Choroid plexus epithelial cell (primary cell): ENCODE results near the gene RUNX2.

Experiments
- DNase-seq: peaks from one replicate; pipeline ENCODE4 v3.0.0-alpha.2; 2010; ENCODE audit warnings: low read depth
- H3K4me3 ChIP-seq: 2 replicates; pipeline ENCODE4 v1.5.1; 2011; ENCODE audit warnings: low read depth, mild to moderate bottlenecking, control low read depth, low read length, moderate library complexity
- TF ChIP-seq, protein P1 (sequence below): conservative IDR thresholded peaks from 2 replicates; pipeline ENCODE4 v1.5.1; 2011; ENCODE audit warnings: low read depth, mild to moderate bottlenecking, control low read depth, inconsistent platforms, low read length, moderate library complexity

Gene RUNX2

GRCh38 chr6:45645302-45645701 is 317.2 kb downstream of the RUNX2 start:
- TF ChIP-seq, protein P1, sequence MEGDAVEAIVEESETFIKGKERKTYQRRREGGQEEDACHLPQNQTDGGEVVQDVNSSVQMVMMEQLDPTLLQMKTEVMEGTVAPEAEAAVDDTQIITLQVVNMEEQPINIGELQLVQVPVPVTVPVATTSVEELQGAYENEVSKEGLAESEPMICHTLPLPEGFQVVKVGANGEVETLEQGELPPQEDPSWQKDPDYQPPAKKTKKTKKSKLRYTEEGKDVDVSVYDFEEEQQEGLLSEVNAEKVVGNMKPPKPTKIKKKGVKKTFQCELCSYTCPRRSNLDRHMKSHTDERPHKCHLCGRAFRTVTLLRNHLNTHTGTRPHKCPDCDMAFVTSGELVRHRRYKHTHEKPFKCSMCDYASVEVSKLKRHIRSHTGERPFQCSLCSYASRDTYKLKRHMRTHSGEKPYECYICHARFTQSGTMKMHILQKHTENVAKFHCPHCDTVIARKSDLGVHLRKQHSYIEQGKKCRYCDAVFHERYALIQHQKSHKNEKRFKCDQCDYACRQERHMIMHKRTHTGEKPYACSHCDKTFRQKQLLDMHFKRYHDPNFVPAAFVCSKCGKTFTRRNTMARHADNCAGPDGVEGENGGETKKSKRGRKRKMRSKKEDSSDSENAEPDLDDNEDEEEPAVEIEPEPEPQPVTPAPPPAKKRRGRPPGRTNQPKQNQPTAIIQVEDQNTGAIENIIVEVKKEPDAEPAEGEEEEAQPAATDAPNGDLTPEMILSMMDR: no peak
- no peak for DNase-seq
- H3K4me3 ChIP-seq: no peak overlapping the region

DNA sequence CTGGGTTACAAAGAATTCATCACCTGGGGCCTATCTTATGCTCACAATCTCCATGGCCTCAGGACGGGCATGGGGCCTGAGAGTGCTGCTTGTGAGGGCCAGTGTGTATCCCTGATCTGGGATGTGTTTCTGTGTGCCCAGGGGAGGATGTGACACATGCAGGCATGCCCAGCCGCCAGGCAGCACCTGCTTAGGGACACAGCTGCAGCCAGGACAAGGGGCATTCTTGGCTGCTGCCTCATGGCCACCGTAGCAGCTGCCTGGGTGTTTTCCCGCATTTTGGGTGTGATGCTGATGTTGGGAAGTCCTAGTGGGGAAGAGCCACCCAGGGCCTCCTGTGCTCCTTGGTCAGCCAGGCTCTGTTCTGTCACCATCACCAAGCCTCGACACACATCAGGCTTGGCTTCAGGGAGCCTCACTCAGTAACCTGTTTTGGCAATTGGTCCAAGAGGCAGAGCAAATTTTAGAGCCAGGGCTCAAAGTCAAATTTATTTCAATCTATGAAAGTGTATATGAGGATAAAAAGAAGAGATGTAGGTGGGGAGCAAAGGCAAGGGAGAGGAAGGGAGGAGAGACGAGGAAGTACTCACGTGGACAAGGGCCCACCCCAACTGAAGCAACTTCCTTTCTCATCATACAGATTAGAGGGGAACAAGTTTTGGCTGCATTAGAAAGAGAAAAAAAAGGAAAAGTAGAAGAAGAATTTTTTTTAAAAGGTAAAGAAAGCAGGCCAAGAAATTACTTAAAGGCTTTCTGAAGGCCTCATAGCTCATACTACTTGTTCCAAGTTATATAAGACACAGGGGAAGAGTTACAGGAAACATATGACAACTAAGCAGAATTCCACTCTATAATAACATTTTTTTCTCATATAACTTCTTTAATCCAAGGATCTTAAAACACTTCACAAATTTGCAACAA is 319.5 kb downstream of the RUNX2 start:
- no peak overlapping the region for H3K4me3 ChIP-seq
- TF ChIP-seq, protein P1: no peak
- DNase-seq: no peak

- H3K4me3 ChIP-seq: no peak overlapping the region
- TF ChIP-seq, protein P1: no peak
- DNase-seq: no peak
Measured at GRCh38 chr6:45648262-45648620, 320.1 kb downstream of the RUNX2 start.

DNA sequence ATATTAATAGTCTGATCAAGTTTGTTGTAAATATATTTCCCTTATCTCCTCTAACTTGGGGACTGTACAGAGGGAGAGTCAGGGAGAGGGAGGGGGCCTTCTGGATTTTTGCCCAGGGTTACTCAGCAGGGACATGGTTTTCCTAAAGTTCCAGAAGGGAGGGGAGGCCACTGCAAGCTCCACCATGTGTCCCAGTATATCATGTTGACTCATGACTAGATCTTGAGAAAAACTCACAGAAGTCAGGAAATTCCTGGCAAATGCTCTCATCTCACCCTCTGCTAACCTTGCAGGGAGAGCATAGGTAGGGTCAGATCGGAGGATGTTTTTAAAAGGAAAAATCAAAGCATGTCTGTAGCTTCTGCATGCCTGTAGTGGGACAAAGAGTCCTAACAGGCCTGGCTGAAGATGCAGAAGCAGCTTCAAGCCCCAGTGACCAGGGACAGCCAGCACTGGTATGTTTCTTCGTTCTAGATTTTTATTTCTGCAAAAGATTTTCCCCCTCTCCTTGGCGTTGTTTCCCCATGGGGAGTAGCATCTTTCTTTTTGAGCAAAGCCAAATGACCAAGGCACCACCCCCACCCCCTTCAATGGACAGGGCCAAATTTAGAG is 322.5 kb downstream of the RUNX2 start:
- TF ChIP-seq, protein P1: no peak
- H3K4me3 ChIP-seq: no peak overlapping the region
- peak; percentile 95 for DNase-seq

DNA sequence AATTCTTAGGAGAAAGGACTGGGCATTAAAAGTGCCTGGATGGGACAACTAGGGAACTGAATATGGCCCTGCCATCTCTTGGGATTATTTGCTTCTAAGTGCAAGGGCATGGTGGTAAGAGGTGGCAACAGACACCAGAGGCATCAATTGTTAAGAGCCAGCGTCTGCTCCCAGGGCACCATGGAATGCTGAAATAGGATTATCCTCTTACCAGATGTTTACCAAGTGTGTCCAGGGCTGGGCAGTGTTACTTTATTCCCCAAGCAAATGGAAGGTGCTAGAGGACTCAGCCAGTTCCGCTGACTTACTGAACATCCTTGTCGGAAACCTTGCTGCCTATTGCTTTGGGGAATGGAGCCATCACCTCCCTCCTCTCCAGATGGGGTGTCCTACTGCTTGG is 323.2 kb downstream of the RUNX2 start:
- DNase-seq: no peak
- no peak overlapping the region for H3K4me3 ChIP-seq
- TF ChIP-seq, protein P1: no peak

GRCh38 chr6:45652416-45652815 is 324.3 kb downstream of the RUNX2 start:
- TF ChIP-seq, protein P1: no peak
- H3K4me3 ChIP-seq: no peak overlapping the region
- no peak for DNase-seq
